Measurements from ENCODE around the gene BATF.
"Not testable (repeated sequence)": the region's sequence is repeated elsewhere in the genome, so short reads cannot be mapped to it uniquely, and the experiment has no call there.

The BATF gene

GRCh38 chr14:75522224-75522982 is at the start of gene BATF:
Gene BATF (plus strand): TSS chr14:75522469. CDS start chr14:75522683, 214 bp downstream.
- no peak within 1 kb of the TSS for H3K4me3 ChIP-seq (ENCODE audit: low read depth, low read length)
- no peak for TF ChIP-seq CTCF (IDR thresholded peaks at IDR 0.05; ENCODE audit: low read depth, low read length)
- DNase-seq (ENCODE audit: low read depth, low spot score), result no peak
- in situ Hi-C loops (cut with HindIII; ENCODE audit: low sequenced_read_pairs), result no loop called here

- H3K4me3 ChIP-seq (ENCODE audit: low read depth, low read length); in situ Hi-C loops (cut with HindIII; ENCODE audit: low sequenced_read_pairs); DNase-seq (ENCODE audit: low read depth, low spot score): not testable (repeated sequence)
Observed at GRCh38 chr14:75474127-75474526, 48.1 kb upstream of the BATF start.

GRCh38 chr14:75476274-75476995 is 45.8 kb upstream of the BATF start:
- H3K4me3 ChIP-seq (ENCODE audit: low read depth, low read length), result no peak overlapping the region
- in situ Hi-C loops (cut with HindIII; ENCODE audit: low sequenced_read_pairs), result no loop called here
- no peak for DNase-seq (ENCODE audit: low read depth, low spot score)
- no peak for TF ChIP-seq CTCF (IDR thresholded peaks at IDR 0.05; ENCODE audit: low read depth, low read length)

- no peak for TF ChIP-seq CTCF (IDR thresholded peaks at IDR 0.05; ENCODE audit: low read depth, low read length)
- in situ Hi-C loops (cut with HindIII; ENCODE audit: low sequenced_read_pairs), result no loop called here
- DNase-seq (ENCODE audit: low read depth, low spot score), result no peak
- no peak overlapping the region for H3K4me3 ChIP-seq (ENCODE audit: low read depth, low read length)
Observed at GRCh38 chr14:75477881-75478280, 44.4 kb upstream of the BATF start.

GRCh38 chr14:75479770-75480600 is 42.3 kb upstream of the BATF start:
- TF ChIP-seq CTCF (IDR thresholded peaks at IDR 0.05; ENCODE audit: low read depth, low read length), result no peak
- H3K4me3 ChIP-seq (ENCODE audit: low read depth, low read length), result no peak overlapping the region
- in situ Hi-C loops (cut with HindIII; ENCODE audit: low sequenced_read_pairs), result no loop called here
- DNase-seq (ENCODE audit: low read depth, low spot score), result no peak

- no peak overlapping the region for H3K4me3 ChIP-seq (ENCODE audit: low read depth, low read length)
- no peak for TF ChIP-seq CTCF (IDR thresholded peaks at IDR 0.05; ENCODE audit: low read depth, low read length)
- DNase-seq (ENCODE audit: low read depth, low spot score), result no peak
- in situ Hi-C loops (cut with HindIII; ENCODE audit: low sequenced_read_pairs), result no loop called here
Observed at GRCh38 chr14:75482366-75482765, 39.9 kb upstream of the BATF start.

All from astrocyte of the spinal cord (primary cell).